ENCODE results near the gene RASSF10. TPM values are rescaled to one million over a fixed set of nuclear protein-coding genes. Genes with fewer than 3 reads are reported as not detected.
"Not testable (repeated sequence)": the region's sequence is repeated elsewhere in the genome, so short reads cannot be mapped to it uniquely, and the experiment has no call there.

RASSF10 gene
- total and polyA plus RNA-seq, 9 donors: 0.20 to 1.6 (median 0.41) TPM

- Histone ChIP-seq H3K9me3 (replicated peaks; ENCODE audit: control insufficient read depth, low read depth, low read length) (no peaks in the 10 kb centered on the region), H3K36me3 (ENCODE audit: control insufficient read depth, insufficient read depth, low read length) (no peaks in the 10 kb centered on the region), H3K4me1 (ENCODE audit: control insufficient read depth, insufficient read depth, low read length) (peaks cover 2% of the 10 kb centered on the region), H3K27ac (ENCODE audit: low read length) (no peak overlapping the region), H3K27me3 (ENCODE audit: control insufficient read depth, insufficient read depth, low read length) (no peaks in the 10 kb centered on the region), H3K4me3 (ENCODE audit: low read length) (no peak overlapping the region)
- no peak for DNase-seq
- 100% methylated on average over 5 of the region's 7 CpGs for WGBS (ENCODE audit: insufficient coverage)
These were observed 29.2 kb downstream of the RASSF10 start for GRCh38 chr11:13038366-13038765.

GRCh38 chr11:13039126-13039525, 30.0 kb downstream of the RASSF10 start:
- H3K27me3 ChIP-seq (ENCODE audit: control insufficient read depth, insufficient read depth, low read length): no peaks in the 10 kb centered on the region
- H3K4me3 ChIP-seq (ENCODE audit: low read length): no peak overlapping the region
- H3K27ac ChIP-seq (ENCODE audit: low read length): no peak overlapping the region
- no peaks in the 10 kb centered on the region for H3K36me3 ChIP-seq (ENCODE audit: control insufficient read depth, insufficient read depth, low read length)
- H3K9me3 ChIP-seq (replicated peaks; ENCODE audit: control insufficient read depth, low read depth, low read length): no peaks in the 10 kb centered on the region
- no peak for DNase-seq
- H3K4me1 ChIP-seq (ENCODE audit: control insufficient read depth, insufficient read depth, low read length): peaks cover 2% of the 10 kb centered on the region
- WGBS (ENCODE audit: insufficient coverage): 76% methylated on average over 4 of the region's 5 CpGs

GRCh38 chr11:13040969-13041561, 31.9 kb downstream of the RASSF10 start:
- H3K4me1 ChIP-seq (ENCODE audit: control insufficient read depth, insufficient read depth, low read length): peaks cover 2% of the 10 kb centered on the region
- H3K9me3 ChIP-seq (replicated peaks; ENCODE audit: control insufficient read depth, low read depth, low read length): no peaks in the 10 kb centered on the region
- 53% methylated on average over 2 of the region's 4 CpGs for WGBS (ENCODE audit: insufficient coverage)
- H3K4me3 ChIP-seq (ENCODE audit: low read length): no peak overlapping the region
- H3K27ac ChIP-seq (ENCODE audit: low read length): no peak overlapping the region
- peak; percentile 48 for DNase-seq
- no peaks in the 10 kb centered on the region for H3K36me3 ChIP-seq (ENCODE audit: control insufficient read depth, insufficient read depth, low read length)
- no peaks in the 10 kb centered on the region for H3K27me3 ChIP-seq (ENCODE audit: control insufficient read depth, insufficient read depth, low read length)

GRCh38 chr11:13042873-13043342, 33.8 kb downstream of the RASSF10 start:
- Histone ChIP-seq H3K27ac (ENCODE audit: low read length) (no peak overlapping the region), H3K4me3 (ENCODE audit: low read length) (no peak overlapping the region), H3K27me3 (ENCODE audit: control insufficient read depth, insufficient read depth, low read length) (no peaks in the 10 kb centered on the region), H3K9me3 (replicated peaks; ENCODE audit: control insufficient read depth, low read depth, low read length) (no peaks in the 10 kb centered on the region), H3K36me3 (ENCODE audit: control insufficient read depth, insufficient read depth, low read length) (no peaks in the 10 kb centered on the region), H3K4me1 (ENCODE audit: control insufficient read depth, insufficient read depth, low read length) (peaks cover 2% of the 10 kb centered on the region)
- WGBS (ENCODE audit: insufficient coverage): no CpG with 5 or more reads among the region's 5 CpGs
- no peak for DNase-seq

GRCh38 chr11:13043912-13044628, 35.0 kb downstream of the RASSF10 start:
- DNase-seq: no peak
- Histone ChIP-seq H3K9me3 (replicated peaks; ENCODE audit: control insufficient read depth, low read depth, low read length) (no peaks in the 10 kb centered on the region), H3K4me3 (ENCODE audit: low read length) (no peak overlapping the region), H3K27ac (ENCODE audit: low read length) (no peak overlapping the region), H3K4me1 (ENCODE audit: control insufficient read depth, insufficient read depth, low read length) (peaks cover 2% of the 10 kb centered on the region), H3K36me3 (ENCODE audit: control insufficient read depth, insufficient read depth, low read length) (no peaks in the 10 kb centered on the region), H3K27me3 (ENCODE audit: control insufficient read depth, insufficient read depth, low read length) (no peaks in the 10 kb centered on the region)
- no CpG with 5 or more reads among the region's 4 CpGs for WGBS (ENCODE audit: insufficient coverage)

GRCh38 chr11:13045089-13045488, 36.0 kb downstream of the RASSF10 start:
- not testable (repeated sequence) for H3K27ac ChIP-seq (ENCODE audit: low read length); H3K9me3 ChIP-seq (replicated peaks; ENCODE audit: control insufficient read depth, low read depth, low read length); H3K4me1 ChIP-seq (ENCODE audit: control insufficient read depth, insufficient read depth, low read length); DNase-seq; H3K27me3 ChIP-seq (ENCODE audit: control insufficient read depth, insufficient read depth, low read length); H3K4me3 ChIP-seq (ENCODE audit: low read length); H3K36me3 ChIP-seq (ENCODE audit: control insufficient read depth, insufficient read depth, low read length)
- no CpG with 5 or more reads among the region's 8 CpGs for WGBS (ENCODE audit: insufficient coverage)

GRCh38 chr11:13045734-13046133, 36.6 kb downstream of the RASSF10 start:
- no CpG with 5 or more reads among the region's 5 CpGs for WGBS (ENCODE audit: insufficient coverage)
- H3K4me3 ChIP-seq (ENCODE audit: low read length): no peak overlapping the region
- H3K27me3 ChIP-seq (ENCODE audit: control insufficient read depth, insufficient read depth, low read length): no peaks in the 10 kb centered on the region
- H3K9me3 ChIP-seq (replicated peaks; ENCODE audit: control insufficient read depth, low read depth, low read length): no peaks in the 10 kb centered on the region
- DNase-seq: no peak
- peaks cover 2% of the 10 kb centered on the region for H3K4me1 ChIP-seq (ENCODE audit: control insufficient read depth, insufficient read depth, low read length)
- H3K27ac ChIP-seq (ENCODE audit: low read length): no peak overlapping the region
- H3K36me3 ChIP-seq (ENCODE audit: control insufficient read depth, insufficient read depth, low read length): no peaks in the 10 kb centered on the region

- H3K27ac ChIP-seq (ENCODE audit: low read length): no peak overlapping the region
- H3K27me3 ChIP-seq (ENCODE audit: control insufficient read depth, insufficient read depth, low read length): peaks cover 2% of the 10 kb centered on the region
- DNase-seq: no peak
- no peaks in the 10 kb centered on the region for H3K36me3 ChIP-seq (ENCODE audit: control insufficient read depth, insufficient read depth, low read length)
- H3K4me3 ChIP-seq (ENCODE audit: low read length): no peak overlapping the region
- H3K9me3 ChIP-seq (replicated peaks; ENCODE audit: control insufficient read depth, low read depth, low read length): no peaks in the 10 kb centered on the region
- WGBS (ENCODE audit: insufficient coverage): 87% methylated on average over 7 of the region's 10 CpGs
- no peaks in the 10 kb centered on the region for H3K4me1 ChIP-seq (ENCODE audit: control insufficient read depth, insufficient read depth, low read length)
These were observed 37.8 kb downstream of the RASSF10 start for GRCh38 chr11:13046637-13047570.

GRCh38 chr11:13047884-13048283, 38.8 kb downstream of the RASSF10 start:
- H3K4me3 ChIP-seq (ENCODE audit: low read length): no peak overlapping the region
- no CpG with 5 or more reads among the region's 4 CpGs for WGBS (ENCODE audit: insufficient coverage)
- no peaks in the 10 kb centered on the region for H3K9me3 ChIP-seq (replicated peaks; ENCODE audit: control insufficient read depth, low read depth, low read length)

GRCh38 chr11:13051257-13051656, 42.1 kb downstream of the RASSF10 start:
- H3K4me3 ChIP-seq (ENCODE audit: low read length): no peak overlapping the region
- no CpG with 5 or more reads among the region's 2 CpGs for WGBS (ENCODE audit: insufficient coverage)
- H3K9me3 ChIP-seq (replicated peaks; ENCODE audit: control insufficient read depth, low read depth, low read length): no peaks in the 10 kb centered on the region
- H3K36me3 ChIP-seq (ENCODE audit: control insufficient read depth, insufficient read depth, low read length): no peaks in the 10 kb centered on the region
- no peak for DNase-seq
- H3K27ac ChIP-seq (ENCODE audit: low read length): no peak overlapping the region
- H3K4me1 ChIP-seq (ENCODE audit: control insufficient read depth, insufficient read depth, low read length): no peaks in the 10 kb centered on the region
- H3K27me3 ChIP-seq (ENCODE audit: control insufficient read depth, insufficient read depth, low read length): peaks cover 5% of the 10 kb centered on the region

More at GRCh38 chr11:13047884-13048283, 38.8 kb downstream of the RASSF10 start:
- no peaks in the 10 kb centered on the region for H3K36me3 ChIP-seq (ENCODE audit: control insufficient read depth, insufficient read depth, low read length)
- H3K27me3 ChIP-seq (ENCODE audit: control insufficient read depth, insufficient read depth, low read length): peaks cover 2% of the 10 kb centered on the region
- no peaks in the 10 kb centered on the region for H3K4me1 ChIP-seq (ENCODE audit: control insufficient read depth, insufficient read depth, low read length)
- H3K27ac ChIP-seq (ENCODE audit: low read length): no peak overlapping the region
- DNase-seq: no peak
